ENCODE results near the gene NOC4L.

The NOC4L gene

GRCh38 chr12:132171968-132172521, 27.8 kb downstream of the NOC4L start:
- no peak for DNase-seq (ENCODE audit: low read depth)
- H3K4me3 ChIP-seq (ENCODE audit: low read length), result no peak overlapping the region
- TF ChIP-seq CTCF (conservative IDR thresholded peaks at IDR 0.05; ENCODE audit: low read depth, low read length), result no peak

- H3K4me3 ChIP-seq (ENCODE audit: low read length), result no peak overlapping the region
- no peak for DNase-seq (ENCODE audit: low read depth)
- no peak for TF ChIP-seq CTCF (conservative IDR thresholded peaks at IDR 0.05; ENCODE audit: low read depth, low read length)
Observed at GRCh38 chr12:132172619-132173018, 28.4 kb downstream of the NOC4L start.

- H3K4me3 ChIP-seq (ENCODE audit: low read length), result no peak overlapping the region
- no peak for TF ChIP-seq CTCF (conservative IDR thresholded peaks at IDR 0.05; ENCODE audit: low read depth, low read length)
- DNase-seq (ENCODE audit: low read depth), result no peak
Observed at GRCh38 chr12:132173135-132174014, 29.1 kb downstream of the NOC4L start.

GRCh38 chr12:132174015-132174838, 30.0 kb downstream of the NOC4L start:
- no peak for DNase-seq (ENCODE audit: low read depth)
- TF ChIP-seq CTCF (conservative IDR thresholded peaks at IDR 0.05; ENCODE audit: low read depth, low read length), result no peak
- no peak overlapping the region for H3K4me3 ChIP-seq (ENCODE audit: low read length)

GRCh38 chr12:132174839-132175490, 30.7 kb downstream of the NOC4L start:
- no peak for TF ChIP-seq CTCF (conservative IDR thresholded peaks at IDR 0.05; ENCODE audit: low read depth, low read length)
- DNase-seq (ENCODE audit: low read depth), result no peak
- H3K4me3 ChIP-seq (ENCODE audit: low read length), result no peak overlapping the region

- TF ChIP-seq CTCF (conservative IDR thresholded peaks at IDR 0.05; ENCODE audit: low read depth, low read length), result no peak
- no peak for DNase-seq (ENCODE audit: low read depth)
- H3K4me3 ChIP-seq (ENCODE audit: low read length), result no peak overlapping the region
Observed at GRCh38 chr12:132175496-132176384, 31.5 kb downstream of the NOC4L start.

All from retinal pigment epithelial cell (primary cell).